GM18526 (cell line): ENCODE measurements around the gene CHST1.

Experiments
- POLR2A ChIP-seq: IDR thresholded peaks from 3 replicates; pipeline ENCODE4 v1.6.1; 2011; ENCODE audit not compliant: insufficient read length; ENCODE audit errors: extremely low read depth

Gene CHST1, protein sequence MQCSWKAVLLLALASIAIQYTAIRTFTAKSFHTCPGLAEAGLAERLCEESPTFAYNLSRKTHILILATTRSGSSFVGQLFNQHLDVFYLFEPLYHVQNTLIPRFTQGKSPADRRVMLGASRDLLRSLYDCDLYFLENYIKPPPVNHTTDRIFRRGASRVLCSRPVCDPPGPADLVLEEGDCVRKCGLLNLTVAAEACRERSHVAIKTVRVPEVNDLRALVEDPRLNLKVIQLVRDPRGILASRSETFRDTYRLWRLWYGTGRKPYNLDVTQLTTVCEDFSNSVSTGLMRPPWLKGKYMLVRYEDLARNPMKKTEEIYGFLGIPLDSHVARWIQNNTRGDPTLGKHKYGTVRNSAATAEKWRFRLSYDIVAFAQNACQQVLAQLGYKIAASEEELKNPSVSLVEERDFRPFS

DNA sequence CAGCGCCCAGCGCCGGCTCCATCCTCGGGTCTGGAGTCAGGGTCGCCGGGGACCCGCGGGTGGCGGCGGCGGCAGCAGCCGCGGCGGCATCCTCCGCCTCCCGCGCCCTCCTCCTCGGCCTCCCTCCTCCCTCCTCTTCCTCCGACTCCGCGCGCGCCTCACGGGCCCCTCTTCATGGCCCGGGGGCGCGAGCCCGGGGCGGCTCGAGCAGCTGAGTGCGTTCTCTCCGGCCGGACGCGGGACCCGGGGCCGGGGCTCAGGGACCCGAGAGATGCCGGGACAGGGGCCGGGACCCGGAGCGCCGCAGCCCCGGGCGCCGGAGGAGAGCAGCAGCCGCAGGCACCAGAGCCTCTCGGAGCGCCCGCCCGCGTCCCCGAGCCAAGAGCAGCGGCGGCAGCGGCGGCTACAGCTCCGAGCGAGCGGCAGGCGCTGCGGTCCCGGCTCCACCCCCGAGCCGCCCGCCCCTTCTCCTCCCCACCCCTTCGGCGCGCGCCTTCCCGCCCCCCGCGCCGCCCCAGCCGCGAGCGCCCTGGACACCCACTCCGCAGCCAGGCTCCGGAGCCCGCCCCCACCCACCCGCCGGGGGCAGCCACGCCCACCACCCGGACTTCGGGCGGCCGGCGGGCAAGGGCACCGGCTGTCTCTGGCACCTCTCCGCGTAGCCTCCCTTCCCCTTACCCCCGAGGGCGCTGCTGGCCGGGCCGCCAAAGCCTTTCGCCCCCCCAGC is at the start of gene CHST1:
CHST1 (minus strand) TSS at position 417 of the 727 bp plus-strand sequence. CDS start 14,699 bp downstream, outside the sequence.
- no peak for TF ChIP-seq POLR2A

DNA sequence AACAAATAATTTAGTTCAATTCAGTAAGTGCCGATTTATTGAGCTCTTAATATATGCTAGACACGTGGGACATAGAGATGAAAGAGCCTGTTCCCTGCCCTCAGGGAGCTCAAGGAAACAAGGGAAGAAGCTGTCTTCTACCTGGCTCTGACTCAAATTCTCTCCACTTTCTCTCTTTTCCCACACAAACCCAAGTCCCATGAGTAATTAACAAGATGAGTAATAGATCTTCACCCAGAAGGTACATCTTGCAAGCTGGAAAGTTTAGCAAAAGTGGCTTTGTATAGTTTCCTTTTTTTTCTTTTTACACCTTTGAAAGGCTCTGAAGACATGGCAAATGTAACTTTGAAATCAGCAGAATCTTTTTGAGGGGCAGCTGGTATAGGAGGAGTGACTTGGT is 48.2 kb upstream of the CHST1 start:
- no peak for TF ChIP-seq POLR2A

DNA sequence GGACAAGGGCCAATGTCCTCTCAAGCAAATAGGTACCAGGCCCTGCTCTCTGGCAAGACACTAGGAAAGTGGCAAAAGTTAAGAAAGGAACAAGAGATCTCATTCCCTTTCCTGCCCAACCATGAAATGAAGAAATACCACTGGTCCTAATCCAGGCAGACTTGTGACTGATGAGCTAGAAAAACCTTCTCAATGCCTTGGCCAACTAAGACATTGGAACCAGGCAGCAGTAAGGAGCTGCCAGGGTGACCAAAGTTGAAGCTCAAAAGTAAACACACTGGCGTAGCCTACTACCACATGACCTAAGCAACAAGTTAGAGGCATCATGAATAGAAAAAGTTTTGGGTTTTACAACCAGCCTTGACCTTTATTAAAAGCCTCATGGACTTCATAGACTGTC is 45.1 kb upstream of the CHST1 start:
- TF ChIP-seq POLR2A: no peak

DNA sequence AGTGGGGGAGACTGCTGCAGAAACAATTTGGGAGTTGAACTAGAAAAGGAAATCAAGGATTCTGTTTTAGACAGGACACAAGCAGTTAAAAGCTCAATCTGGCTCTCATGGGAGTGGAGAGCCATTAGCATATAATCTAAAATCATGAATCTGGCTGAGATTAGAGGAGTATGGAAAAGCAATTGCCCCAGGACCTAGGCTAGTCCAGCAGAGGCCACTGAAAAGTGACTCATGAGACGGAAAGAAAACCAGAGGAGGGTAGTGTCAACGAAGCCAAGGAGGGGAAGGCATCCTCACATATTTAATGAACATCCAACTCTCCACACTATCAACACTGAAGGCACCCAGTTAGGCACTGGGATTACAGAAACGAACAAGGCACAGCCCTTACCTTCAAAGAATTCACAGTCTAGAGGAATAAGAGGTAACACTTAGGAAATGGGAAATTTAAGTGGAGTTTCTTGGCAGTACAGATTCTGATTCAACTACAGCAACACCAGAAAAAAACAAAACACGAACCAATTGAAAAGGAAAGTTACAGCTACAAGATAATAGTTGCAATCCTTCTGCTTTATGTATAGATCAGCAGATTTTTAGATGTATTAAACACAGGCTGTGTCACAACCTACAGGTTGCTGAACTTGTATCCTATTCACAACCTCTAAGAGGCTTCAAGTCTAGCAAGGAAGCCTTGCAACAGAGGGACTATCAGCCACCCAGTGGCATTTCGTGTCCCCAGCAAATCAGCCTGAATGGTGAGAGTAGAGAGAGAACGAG is 43.7 kb upstream of the CHST1 start:
- no peak for TF ChIP-seq POLR2A

DNA sequence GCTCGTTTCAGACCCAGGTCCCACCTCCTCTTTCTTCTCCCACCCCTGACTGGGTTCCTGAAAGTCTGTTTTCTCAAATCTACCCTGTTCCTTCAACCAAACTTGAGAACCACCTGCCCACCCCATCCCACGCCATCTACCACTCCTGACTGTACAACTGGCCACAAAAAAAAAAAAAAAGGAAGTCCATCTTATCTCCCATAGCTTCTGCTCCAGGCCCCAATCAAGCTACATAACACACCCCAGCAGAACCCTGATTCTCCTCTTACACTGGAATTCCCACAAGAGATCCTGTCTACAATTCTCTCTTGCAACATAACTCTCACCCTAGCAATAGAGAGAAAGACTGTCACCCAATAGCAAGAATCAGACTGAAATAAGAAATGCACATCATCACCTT is 39.2 kb upstream of the CHST1 start:
- no peak for TF ChIP-seq POLR2A

DNA sequence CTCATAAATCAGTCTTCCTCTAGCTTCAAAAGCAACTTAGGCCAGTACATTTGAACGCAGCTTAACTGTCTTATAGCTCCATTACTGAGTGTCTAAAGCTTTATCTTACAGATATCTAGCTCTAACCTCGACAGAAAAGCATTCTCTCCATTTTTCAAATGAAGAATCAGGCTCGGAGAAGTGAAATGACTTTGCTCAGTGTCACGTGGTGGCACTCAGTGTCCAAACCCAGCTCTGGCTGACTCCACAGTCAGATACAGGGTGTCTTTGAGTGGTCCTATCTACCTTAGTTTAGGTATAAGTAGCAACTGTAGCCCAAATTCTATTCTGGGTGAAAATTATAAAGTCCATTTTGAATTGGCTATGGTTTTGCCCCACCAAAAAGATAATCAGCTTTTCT is 38.7 kb upstream of the CHST1 start:
- TF ChIP-seq POLR2A: no peak

DNA sequence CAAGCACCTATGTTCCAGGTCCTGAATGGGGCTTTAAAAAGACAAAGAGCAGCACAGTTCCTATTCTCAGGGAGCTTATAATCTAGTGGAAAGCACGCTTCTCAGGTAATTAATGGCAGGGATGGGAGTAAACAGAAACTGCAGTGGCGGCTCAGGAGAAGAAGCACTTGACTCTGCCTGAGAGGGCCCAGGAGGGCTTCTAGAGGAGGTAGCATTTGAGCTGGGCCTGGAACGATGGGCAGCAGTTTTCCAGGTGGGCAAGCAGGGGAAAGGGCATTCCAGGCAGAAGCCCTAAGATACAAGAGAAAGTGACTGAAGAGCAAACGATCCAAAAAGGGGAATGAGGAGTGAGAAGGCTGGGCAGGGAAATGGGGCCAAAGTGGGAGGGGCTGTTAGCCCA is 37.1 kb upstream of the CHST1 start:
- TF ChIP-seq POLR2A: no peak

DNA sequence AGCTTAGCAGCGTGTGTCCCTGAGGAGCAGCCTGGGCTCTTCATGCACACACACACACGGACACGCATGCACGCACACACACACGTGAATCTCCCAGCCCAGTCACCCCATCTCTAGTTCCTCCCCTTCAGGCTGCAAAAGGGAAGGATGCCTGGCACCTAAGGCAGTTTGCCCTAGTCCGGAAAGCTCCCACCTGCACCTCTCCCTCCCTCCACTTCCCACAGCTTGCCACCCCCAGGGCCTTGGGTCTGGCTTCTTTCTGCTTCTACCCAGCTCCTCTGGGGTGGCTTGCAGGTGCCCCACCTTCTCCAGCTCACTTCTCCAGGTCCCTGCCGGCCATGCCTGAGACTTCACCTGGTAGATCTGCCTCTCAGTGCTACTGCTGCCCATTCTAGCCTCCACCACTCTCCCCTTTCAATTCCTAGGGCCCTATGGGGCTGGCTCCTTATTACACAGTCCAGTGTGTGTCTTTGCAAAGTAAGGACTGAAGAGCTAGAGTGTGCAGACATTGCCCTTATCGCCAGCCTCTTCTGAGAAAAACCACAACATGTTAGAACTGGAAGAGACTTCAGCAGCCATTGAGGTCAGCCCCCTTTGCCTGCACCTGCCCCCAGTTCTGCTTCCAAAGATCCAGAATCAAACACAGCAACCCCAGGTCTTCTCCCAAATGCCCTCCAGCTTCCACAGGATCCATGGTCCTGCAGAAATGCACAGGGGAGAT is 33.5 kb upstream of the CHST1 start:
- TF ChIP-seq POLR2A: no peak

DNA sequence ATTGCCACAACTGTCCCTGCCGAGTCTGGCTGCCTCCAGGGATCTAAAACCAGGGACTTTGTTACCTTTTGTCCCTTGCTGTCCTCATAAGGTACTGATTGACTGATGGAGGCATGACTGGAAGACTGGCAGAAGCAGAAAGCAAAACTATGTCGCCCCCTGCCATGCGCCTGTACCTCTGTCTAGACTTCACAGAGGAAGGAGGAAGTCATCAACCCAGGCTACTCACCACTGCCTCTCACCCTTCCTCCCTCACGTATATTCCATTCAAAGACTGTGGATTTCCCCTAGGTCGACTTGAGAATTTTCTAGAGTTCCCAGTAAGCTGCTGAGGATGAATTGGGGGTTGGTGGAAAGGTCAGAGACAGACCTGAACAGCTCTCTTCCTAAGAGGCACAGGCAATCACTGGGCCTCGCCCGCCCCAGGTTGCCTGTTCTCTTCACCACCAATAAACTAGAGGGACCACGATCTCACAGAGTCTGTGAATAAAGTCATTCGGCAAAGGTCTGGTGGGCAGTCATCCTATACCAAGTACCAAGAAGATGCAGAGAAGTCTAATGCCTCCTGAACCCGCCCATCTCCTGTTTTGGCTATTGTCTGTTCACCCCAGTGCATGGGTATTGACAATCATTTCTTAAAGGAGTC is 27.5 kb upstream of the CHST1 start:
- TF ChIP-seq POLR2A: no peak

DNA sequence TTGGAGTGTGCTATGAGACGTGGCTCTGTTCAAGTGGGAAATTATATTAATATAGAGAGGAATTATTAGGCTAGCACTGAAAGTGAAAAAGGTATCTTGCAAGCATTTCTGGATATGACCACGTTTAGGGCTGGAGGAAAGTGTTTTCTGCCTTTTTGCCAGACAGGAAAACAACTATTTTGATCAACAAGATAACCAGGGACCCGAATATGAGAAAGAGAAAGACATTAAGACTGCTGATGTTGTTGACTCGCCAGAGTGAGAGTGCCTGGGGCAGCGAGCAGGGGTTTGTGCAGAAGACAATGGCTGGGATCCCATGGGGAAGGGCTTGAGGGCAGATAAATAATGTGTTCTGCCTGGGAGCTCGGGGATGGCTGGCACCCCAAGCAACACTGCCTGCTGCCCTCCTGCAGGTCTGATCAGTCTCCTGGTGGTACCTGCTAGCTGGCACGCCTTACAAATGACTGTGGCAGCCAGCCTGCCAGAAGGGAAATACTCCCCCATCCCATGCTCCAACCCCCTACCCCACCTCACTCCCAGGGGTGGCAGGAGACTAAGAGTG is 23.1 kb upstream of the CHST1 start:
- no peak for TF ChIP-seq POLR2A

DNA sequence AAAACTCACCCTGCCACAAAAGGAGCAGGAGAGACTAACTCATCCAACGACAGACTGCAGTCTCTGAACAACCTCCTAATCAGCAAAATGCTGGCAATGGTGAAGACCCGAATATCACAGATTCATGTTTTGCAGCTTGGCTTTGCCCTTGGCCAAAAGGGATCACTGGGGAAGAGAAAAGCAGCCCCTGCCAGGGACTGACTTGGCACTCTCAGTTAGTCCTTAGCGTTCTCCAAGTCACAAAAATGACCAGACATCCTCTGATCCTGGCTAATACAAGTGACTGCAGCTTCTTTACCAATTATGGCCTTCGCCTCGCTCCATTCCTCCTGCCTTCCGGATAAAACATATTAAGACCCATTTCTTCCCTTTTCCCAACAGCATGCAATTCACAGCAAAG is 22.4 kb upstream of the CHST1 start:
- no peak for TF ChIP-seq POLR2A

DNA sequence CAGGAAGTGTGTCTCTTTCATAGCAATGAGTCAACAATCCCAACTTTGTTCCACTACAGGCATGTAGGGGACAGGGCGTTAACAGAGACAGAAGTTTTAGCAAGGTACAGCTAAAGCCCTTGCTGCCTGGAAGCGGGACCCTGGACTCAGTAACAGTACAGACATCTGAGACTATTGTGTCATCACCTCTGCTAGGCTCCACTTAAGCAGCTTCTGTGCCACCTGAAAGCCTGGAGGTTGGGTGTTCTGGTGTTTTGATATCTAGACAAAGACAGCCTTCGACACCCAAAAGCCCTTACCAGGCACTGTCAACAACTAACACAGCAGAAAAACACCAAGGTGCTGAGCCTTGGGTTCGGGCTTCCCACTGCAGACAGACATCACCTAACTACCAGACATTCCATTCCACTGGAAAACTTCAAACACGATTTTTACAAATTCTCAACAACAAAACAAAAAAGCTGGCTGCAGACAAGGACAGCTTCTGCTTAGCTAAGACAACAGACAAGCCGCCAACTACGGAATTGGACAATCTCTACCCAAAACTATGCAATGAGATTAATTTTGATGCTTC is 20.6 kb upstream of the CHST1 start:
- no peak for TF ChIP-seq POLR2A

DNA sequence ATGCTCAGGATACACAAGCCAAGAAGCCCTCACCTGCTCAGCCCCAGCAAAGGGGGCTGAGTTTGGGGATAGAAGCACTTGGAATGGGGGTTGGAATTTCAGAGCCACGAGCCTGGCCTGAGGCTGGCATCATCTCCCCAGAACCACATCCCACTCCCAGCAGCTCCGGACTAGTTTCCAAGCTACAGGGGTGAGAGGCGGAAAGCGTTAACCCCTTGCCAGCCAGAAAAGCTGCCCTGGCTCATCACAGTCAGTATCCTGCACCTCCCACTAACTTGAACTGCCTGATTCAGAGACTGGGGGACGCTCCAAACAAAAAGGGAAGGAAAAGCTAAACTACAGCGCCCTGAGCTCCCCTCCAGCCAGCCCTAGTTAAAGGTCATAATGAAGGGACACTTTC is 19.0 kb upstream of the CHST1 start:
- TF ChIP-seq POLR2A: no peak
